Kidney tubule cell (primary cell): ENCODE measurements around the gene NMUR2.

ENCODE experiments used
- DNase-seq: peaks from one replicate; pipeline ENCODE4 v3.0.0-alpha.2; 2018; ENCODE audit warnings: low spot score

NMUR2 gene, protein sequence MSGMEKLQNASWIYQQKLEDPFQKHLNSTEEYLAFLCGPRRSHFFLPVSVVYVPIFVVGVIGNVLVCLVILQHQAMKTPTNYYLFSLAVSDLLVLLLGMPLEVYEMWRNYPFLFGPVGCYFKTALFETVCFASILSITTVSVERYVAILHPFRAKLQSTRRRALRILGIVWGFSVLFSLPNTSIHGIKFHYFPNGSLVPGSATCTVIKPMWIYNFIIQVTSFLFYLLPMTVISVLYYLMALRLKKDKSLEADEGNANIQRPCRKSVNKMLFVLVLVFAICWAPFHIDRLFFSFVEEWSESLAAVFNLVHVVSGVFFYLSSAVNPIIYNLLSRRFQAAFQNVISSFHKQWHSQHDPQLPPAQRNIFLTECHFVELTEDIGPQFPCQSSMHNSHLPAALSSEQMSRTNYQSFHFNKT

DNA sequence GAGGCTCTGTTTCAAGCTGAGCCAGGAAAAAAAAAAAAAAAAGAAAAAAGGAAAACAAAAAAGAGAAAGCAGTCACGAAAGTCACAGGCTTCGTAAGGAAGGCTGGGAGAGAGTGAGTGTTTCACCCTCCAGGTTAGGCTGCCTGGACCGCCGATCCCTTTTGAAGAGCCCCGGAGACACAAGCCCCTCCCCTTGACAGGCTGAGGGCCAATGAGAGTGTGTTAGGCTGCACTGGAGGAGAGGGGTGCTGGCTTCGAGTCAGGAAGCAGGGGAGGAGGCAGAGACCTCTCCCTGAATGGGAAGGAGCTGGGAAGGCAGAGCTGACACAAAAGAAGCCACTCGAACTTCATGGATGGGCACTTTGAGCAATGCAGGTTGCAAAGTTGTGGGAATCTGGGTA lies at the start of gene NMUR2:
Gene NMUR2, minus strand, starts transcription at position 135 of the 400 bp plus-strand sequence. CDS start 166 bp downstream, outside the sequence.
- no peak for DNase-seq

DNA sequence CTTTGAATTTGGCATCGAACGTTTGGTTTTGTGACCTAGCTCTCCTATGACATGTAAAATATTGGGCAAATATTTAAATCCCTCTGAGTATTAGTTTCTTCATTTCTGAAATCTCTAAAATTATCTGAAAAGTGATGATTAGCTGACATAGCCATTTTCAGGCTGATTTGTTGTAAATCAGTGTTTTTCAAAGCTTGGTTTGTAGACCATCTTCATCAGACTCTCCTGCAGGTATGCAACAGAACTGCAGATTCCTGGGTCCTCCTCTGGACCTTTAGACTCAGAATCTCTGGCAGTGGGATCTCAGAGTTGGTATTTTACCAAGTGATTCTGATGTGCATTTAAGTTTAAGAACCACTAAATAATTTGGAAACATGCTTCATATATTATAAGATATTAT lies 38.9 kb upstream of the NMUR2 start:
- no peak for DNase-seq

DNA sequence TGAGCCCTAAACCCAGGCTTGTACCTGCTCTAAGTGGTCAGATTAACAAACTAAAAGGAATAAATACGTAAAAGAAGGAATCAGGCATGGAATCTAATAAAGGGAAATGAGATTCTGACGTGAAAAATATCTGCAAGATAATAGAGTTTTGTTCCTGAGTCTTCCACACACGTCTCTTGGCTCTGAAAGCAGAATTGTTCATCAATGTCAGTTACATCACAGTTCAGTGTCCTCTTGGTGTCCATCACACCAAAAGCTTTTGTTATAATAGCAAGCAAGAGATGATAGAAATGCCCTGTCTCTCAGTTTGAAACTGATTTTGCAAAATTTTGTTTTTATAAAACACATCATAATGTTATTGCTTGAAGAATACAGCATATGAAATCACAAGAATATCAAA lies 34.7 kb upstream of the NMUR2 start:
- DNase-seq: no peak

DNA sequence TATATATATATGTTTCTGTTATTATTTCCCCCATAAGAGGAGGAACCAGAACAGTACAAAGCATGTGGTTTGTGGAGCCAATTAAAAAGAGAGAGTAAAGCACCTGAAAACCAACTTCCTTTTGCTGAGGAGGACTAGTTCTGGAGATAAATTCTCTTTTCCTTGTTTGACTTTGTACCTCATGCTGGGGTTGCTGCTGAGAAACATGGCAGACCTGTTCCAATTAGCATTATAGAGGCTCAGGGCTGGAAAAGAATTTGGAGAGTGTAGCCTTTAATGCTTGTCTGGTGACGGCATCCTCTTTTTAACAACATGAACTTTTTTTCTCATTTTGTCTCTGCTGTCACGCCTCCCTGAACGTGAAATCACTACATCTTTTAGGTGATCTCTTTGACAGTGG lies 32.8 kb upstream of the NMUR2 start:
- no peak for DNase-seq

DNA sequence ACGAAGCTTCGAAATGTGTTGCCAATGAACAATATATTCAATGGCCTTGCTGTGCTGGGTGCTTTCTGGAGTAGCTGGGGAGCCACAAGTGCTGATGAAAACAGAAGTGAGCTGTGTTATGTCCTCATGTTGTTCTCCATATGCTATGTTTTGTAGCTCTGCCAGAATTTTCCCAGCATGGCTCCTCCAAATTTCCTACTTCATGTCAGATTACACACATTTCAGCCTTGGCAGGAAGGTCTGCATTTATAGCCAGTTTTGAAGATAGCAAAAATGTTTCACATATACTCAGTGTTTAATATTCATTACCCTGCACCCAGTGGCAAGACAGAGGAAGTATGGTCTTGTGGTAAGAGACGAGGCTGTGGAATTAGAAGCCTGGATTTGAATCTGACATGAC lies 22.6 kb upstream of the NMUR2 start:
- DNase-seq: no peak

DNA sequence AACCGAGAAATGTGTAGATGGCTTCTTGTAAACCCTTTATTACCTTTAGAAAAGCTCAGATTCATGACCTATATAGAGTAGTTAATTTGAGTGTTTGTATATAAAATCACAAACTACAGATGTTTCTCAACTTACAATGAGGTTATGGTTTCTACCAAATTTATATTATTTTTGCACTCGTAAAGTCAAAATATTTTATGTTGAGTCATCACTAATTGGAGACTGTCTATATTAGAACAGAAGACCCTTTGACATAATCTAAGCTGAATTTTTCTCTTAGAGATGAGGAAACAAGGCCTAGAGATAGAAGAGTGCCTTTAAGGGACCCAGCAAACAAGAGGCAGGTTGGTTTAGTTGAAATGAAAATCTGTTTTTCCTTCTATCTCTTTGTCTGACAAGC lies 20.0 kb upstream of the NMUR2 start:
- DNase-seq: no peak

DNA sequence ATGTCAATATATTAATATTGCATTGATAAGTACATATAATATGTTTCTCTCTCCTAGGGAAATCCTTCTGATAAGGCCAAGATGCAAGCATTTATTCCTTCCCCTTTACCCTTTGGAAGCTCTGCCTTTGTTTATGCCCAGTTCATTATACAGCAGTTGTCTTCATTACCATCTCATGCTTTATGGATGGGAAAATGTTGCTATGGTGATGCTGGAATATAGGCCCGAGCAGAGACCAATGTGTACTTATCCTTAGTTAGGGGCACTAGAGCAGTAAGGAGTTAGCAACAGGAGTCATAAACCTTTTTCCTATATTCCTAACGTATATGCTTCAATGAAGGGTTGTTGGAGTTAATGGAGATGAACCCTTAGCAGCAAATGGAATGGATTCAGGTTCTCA lies 19.4 kb upstream of the NMUR2 start:
- no peak for DNase-seq

DNA sequence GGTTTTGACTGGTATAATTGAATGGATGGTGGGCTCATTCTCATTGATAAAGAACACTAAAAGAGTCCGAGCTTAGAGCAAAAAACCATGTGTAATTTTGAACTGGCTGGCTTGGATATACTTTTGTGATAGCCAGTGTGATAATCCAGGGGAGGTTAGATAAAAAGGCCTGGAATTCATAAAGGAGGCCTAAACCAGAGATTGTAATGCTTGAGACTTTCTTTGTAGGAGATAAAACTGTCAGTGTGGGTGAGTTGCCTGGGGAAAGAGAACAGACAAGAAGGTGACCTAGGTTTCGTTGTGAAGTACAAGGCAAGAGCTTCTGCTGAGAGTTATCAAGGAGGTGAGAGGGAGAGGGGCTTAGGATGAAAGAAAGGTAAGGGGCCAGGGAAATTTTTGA lies 17.0 kb upstream of the NMUR2 start:
- DNase-seq: no peak

DNA sequence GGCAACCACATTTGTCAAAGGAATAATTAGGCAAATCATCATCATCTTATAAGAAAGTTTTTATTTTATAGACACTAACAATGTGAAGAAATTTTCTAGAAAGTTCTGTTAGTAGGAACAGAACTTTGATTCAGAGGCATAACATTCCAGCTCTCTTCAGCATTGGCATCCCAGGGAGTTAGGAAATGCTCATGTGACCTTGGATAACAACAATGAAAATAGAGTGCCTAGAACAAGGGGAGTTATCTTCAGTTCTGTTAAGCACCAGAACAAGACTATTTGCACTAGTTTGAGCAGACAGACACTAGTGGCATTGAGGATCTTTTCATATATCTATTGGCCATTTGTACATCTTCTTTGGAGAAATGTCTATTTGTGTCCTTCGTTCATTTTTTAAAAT lies 7.0 kb upstream of the NMUR2 start:
- no peak for DNase-seq

DNA sequence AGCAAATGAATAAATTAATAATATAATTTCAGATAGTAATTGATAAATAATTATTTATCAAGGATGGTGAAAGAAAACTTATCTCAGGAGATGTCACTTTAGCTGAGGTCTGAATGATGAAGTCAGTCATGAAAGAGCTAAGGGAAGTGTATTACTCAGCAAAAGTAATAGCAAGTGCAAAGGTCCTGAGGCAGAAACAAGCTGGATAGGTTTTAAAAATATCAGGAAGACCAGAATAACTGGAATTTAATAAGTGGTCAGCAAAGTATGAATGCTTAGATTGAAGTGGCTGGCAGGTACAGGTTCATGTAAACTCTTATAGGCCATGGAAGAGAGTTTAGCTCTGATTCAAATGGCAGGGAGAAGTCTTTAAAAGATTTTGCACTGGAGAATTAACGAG lies 1.0 kb upstream of the NMUR2 start:
- no peak for DNase-seq

DNA sequence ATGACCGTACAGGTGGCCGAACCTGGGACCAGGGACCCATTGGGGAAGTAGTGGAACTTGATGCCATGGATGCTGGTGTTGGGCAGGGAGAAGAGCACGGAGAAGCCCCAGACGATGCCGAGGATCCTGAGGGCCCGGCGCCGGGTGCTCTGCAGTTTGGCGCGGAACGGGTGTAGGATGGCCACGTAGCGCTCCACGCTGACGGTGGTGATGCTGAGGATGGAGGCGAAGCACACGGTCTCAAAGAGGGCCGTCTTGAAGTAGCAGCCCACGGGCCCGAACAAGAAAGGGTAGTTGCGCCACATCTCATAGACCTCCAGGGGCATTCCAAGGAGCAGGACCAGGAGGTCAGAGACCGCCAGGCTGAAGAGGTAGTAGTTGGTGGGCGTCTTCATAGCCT lies 585 bp downstream of the NMUR2 start:
- DNase-seq: no peak

DNA sequence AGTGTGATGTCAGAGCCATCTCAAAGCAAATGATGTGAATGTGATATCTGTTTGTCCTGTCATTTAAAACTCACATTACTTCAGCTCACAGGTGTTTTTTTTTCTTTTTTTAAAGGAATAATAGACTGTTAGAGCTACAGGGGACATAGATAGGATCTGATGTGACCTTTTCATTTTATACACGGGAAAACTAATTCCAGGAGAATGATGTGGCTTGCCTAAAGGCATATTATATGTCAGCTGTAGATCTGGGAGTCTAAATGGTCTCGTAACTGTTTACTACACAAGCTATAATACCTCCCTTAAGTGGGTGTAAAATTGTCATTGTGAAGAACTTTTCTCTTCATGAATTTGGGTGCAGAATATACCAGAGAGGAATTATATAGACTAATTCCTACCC lies 2.0 kb downstream of the NMUR2 start:
- no peak for DNase-seq

DNA sequence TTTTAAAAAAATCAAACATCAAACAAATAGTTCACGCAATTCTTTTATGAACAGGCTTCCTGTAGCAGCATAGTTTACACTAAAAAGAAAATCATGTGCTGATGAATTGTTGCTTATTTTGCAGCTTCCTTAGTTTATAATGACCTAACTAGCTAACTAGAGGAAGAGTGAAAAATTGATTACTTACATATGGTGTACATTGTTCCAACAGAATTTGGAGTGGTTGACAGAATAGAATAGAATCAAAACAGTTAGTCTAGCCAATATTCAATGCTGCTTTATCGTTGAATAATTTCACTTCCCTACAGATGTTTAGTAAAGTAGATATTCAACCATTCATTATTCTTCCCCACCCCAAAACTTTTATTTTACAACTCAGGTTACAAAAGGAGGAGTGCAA lies 4.2 kb downstream of the NMUR2 start:
- no peak for DNase-seq

DNA sequence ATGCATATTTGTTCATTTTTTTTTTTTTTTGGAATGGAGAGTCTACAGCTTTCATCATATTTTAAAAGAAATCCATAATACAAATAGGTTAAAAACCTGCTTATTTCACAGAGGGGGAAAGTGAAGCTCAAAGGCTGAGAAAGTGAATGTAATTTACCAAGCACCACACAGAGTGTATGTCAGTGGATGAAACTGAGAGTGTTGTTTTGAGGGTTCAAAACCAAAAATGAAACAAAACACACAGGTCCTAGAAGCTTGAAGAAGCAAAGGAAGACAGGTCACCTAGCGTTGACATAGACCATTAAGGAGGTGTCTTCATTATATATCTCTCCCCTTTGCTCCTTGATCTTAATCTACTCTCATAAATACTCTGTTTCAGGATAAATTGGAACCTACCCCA lies 7.5 kb downstream of the NMUR2 start:
- DNase-seq: no peak

DNA sequence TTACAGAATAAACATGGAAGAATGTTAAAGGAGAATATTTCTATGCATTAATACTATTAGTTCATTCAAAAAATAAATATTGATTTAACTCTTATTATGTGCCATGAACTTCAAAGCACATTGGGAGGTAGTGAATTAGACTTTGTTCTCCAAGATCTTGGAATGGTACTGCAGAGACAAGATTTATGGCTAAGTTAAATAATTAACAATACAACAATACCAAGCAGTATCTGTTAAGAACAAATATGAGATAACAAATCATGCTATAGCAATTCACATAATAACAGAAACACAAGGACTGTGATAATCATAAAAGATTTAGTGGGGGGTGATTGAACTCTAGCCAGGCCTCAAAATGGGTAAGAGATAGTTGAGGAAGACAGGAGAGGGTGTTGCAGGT lies 11.6 kb downstream of the NMUR2 start:
- DNase-seq: no peak

DNA sequence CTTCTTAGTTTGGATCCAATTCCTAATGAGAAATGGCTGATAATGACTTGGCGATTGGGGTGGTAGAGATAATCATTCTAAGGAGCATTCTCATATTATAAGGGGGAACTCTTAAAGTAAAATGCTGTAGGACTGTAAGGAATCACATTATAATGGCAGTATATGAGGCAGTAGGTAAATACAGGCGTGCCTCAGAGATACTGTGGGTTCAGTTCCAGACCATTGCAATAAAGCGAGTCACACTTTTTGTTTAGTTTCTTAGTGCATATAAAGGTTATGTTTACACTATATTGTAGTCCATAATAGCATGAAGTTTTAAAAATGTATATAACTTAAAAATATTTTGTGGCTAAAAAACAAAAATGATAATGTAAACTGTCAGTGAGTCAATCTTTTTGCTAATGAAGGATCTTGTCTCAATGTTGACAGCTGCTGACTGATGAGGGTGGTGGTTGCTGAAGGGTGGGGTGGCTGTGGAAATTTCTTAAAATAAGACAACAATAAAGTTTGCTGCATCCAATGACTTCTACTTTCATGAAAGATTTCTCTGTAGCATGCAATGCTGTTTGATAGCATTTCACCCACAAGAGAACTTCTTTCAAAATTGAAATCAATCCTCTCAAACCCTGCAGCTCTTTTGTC lies 15.8 kb downstream of the NMUR2 start:
- DNase-seq: no peak

DNA sequence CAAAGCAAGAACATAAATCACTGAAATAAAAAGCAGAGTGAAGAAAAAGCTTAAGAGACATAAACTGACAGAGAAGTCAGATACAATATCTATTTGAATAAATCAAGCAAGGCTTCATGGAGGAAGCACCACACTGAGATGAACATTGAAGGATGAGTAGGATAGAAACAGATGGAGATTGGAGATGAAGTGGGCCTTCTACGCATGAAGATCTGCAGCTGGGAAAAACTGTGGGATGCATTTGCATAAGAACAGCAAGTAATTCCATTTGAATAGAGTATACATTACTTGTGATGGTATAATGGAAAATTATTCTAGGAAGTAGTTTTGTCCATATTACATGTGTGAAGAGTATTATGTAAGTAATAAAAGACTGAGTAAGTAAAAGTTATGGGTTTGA lies 16.5 kb downstream of the NMUR2 start:
- no peak for DNase-seq

DNA sequence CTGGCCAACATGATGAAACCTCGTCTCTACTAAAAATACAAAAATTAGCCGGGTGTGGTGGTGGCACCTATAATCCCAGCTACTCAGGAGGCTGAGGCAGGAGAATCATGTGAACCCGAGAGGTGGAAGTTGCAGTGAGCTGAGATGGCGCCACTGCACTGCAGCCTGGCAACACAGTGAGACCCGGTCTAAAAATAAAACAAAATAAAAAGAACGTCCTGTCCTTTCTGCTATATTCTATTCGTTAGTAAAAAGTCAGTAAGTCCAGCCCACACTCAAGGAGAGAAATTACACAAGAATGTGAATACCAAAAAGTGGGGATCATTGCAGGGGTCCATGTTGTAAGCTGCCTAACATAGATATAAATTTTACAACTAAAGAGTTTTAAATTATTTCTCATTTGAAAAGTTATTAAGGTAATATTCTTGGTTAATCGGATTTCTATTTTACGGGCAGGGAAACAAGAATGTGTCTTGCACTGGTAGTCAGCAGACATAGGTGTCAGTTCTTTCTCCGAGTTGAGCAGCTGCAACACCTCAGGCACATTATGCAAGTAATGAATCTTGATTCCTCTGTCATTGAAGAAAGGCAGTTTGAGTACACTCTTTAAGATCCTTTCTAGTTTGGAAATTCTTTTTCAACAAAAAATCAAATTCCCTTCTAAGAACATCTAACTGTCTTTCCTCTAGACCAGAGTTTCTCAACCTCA lies 24.5 kb downstream of the NMUR2 start:
- DNase-seq: no peak

DNA sequence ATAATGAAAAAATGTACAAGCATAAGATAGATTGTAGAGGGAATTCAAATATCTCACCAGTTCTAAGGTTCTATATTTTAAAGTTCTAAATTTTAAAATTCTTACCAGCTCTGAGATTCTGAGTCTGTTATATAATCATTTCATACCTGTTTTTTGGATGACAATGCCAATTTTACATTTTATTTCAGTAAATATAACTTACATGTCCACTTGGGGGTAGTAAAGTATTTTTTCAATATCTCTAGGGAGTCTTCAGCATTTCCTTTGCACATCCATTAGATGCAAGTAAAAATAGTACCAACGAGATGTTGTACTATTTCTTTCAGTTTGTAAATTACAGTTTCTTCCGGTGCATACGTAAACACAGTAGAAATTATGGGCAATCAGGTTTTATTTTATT lies 25.7 kb downstream of the NMUR2 start:
- DNase-seq: no peak

DNA sequence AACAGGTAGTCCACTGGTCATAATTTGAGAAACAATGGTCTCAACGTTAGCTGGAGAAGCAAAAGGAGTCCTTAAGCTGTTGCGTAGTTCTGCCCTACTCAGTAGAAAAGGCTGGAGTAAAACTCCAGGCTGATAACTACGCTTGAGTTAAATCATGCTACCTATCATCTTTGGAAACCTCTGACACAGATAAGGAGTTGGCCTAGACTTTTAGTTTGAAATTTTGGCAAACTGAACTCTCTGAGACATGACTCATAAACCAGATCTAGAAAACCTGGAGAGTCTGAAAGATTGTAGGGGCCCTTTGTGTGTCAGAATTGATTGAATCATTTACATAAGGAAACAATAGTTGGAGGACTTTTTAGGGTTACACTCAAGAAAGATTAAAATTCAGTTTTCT lies 26.3 kb downstream of the NMUR2 start:
- peak; percentile 7 for DNase-seq

DNA sequence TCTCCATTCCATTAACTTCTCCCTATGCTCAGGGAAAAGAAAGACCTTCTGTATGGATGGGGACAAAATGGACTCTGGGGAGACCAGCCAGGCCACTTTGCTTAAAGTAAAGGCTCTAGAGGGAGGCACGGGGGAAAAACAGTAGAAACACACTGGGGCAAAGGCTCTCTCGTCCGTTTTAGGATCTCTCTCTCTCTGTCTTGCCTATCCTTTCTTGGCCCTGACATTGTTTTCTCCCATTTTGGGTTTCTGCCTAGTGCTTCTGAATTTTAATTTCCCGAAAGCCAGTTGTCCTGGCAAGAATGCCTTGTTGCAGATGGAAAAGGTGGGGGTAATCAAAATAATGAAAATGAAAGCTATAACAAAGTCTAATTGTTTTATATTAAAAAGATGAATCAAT lies 28.2 kb downstream of the NMUR2 start:
- DNase-seq: no peak

DNA sequence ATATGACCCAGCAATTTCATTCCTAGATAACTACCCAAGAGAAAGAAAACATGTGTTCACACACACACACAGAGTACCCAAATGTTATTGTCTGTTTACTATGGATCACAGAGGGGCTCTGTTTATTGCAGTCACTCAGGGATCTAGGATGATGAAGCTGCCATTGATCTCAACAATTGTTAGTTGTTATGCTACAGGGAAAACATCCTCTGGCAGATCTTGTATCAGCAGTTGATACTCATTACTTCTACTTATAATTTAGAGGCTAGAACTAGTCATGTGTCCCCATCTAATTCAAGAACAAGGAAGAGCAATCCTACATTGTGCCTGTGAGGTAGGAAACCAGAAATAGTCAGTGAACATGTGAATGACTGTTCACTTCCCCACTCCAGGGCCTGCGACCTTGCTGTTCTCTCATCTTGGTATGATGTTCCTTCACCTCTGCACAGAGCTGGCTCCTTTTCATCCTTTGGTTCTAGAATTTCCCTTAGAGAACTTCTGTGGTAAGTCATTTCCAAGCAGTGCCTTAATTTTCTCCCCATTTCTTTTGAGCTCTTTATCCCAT lies 30.3 kb downstream of the NMUR2 start:
- no peak for DNase-seq

DNA sequence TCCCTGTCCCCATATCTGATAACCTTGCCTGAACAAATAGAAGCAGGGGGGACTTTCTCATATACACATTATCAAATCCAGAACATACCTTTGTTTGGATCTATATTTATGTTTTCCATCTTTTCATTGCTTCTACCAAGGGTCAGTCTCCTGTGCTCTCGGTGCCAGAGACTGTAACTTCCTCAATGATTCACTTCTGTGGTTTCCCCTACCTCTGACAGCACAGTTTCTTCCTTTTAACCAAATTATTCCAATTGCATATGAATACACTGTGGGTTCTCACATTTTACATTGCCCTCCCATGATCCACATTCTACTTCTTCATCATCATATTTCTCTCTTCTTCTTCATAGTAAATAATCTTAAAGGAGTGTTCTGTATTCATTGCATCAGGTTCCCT lies 32.2 kb downstream of the NMUR2 start:
- peak; percentile 34 for DNase-seq
